ENCODE measurements around the gene AQP12A.
A peak's percentile ranks its signal among the peaks of the same experiment; 100 is the strongest.
"Not testable (repeated sequence)": the region's sequence is repeated elsewhere in the genome, so short reads cannot be mapped to it uniquely, and the experiment has no call there.

AQP12A gene, protein sequence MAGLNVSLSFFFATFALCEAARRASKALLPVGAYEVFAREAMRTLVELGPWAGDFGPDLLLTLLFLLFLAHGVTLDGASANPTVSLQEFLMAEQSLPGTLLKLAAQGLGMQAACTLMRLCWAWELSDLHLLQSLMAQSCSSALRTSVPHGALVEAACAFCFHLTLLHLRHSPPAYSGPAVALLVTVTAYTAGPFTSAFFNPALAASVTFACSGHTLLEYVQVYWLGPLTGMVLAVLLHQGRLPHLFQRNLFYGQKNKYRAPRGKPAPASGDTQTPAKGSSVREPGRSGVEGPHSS

DNA sequence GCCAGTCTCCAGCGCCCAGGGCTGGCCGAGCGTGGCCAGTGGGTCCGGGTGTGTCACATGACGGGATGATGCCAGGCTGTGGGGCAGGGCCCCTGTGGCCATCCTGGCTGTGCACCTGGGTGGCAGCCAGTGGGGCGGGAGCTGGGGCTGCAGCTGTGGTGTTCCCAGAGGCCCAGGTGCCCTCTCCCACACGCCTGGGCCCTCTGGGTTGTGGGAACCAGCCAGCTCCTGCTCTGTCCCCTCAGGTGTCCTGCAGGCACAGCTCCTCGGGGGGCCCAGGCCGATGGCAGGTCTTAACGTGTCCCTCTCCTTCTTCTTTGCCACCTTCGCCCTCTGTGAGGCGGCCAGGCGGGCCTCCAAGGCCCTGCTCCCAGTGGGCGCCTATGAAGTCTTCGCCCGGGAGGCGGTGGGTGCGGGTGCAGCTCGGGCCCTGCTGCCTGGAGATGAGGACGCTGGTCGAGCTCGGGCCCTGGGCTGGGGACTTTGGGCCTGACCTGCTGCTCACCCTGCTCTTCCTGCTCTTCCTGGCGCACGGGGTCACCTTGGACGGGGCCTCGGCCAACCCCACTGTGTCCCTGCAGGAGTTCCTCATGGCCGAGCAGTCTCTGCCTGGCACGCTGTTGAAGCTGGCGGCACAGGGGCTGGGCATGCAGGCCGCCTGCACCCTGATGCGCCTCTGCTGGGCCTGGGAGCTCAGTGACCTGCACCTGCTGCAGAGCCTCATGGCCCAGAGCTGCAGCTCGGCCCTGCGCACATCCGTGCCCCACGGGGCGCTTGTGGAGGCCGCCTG is at the start of gene AQP12A:
Gene AQP12A, plus strand, starts transcription at position 236 of the 790 bp plus-strand sequence. Its CDS starts 48 bp downstream, at position 284.
- not testable (repeated sequence) for DNase-seq (ENCODE audit: low spot score)

- peak; percentile 43 for DNase-seq (ENCODE audit: low spot score)
Measured at GRCh38 chr2:240642061-240642805, 49.4 kb upstream of the AQP12A start.

DNA sequence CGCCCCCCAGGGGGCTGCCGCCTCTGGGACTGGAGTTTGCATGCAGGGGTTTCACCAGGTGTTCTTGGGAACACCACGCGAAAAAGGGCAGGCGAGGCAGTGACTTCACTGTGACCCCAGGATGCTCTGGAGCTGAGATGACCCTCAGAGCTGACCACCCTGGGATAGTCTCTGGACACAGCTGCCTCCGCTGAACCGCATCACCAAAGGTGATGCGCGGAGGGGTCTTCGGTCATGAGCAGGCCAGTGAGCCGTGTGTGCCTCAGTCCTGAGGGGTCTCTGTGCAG is 48.9 kb upstream of the AQP12A start:
- no peak for DNase-seq (ENCODE audit: low spot score)

DNA sequence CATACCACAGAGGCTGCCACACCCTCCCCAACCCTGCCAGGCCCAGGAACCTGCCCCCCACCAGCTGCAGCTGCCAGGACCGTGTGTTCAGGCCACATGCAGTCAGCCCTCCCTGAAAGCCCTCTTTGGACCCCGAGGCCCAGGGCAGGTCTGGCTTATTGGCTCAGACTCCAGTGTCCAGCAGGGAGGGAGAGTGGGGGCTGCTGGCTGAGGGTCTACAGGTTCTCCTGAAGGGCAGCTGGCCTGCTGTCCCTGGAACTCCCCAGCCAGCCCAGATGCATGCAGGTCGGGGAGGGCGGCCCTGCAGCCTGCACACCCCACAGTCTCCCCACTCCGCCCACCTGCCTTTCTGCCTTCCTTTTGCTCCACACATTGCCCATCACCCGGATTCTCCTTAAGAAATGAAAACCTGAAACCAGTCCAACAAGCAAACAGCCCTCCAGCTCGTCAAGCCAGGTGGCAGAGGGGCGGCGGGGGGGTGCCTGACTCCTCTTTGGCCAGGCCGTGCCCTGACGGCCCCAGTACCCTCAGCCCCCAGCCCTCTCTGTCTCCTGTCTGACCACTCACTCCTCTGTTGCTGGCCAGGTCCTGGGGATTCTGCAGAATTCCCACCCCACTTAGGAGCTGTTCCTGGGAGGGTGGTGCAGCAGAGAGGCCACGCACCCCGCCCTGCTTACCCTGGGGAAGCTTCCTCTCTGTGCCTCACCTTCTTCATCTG is 48.4 kb upstream of the AQP12A start:
- no peak for DNase-seq (ENCODE audit: low spot score)

GRCh38 chr2:240643811-240644150 is 47.9 kb upstream of the AQP12A start:
- DNase-seq (ENCODE audit: low spot score) = no peak

GRCh38 chr2:240644171-240644651 is 47.5 kb upstream of the AQP12A start:
- no peak for DNase-seq (ENCODE audit: low spot score)

DNA sequence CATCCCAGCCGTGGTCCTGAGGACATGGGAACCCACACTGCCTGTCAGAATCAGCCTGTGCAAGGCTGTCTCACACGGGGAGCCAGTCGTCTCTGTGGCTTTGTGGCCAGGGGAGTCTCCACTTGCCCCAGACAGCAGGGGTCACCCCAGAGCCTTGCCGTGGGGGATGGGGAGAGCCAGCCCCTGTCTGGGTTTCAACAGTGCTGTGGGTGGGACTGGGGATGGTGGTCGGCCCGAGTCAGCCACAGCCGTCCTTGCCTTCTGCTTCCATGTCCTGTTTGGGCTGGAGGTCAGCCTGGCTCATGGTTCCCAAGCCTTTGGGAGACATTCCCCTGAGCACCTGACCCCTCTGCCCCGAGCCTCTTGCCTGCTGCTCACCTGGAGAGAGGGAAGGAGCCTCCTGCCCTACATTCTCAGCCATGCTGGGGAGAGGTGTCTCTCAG is 46.8 kb upstream of the AQP12A start:
- peak; percentile 31 for DNase-seq (ENCODE audit: low spot score)

GRCh38 chr2:240645346-240645745 is 46.3 kb upstream of the AQP12A start:
- DNase-seq (ENCODE audit: low spot score) = no peak

- no peak for DNase-seq (ENCODE audit: low spot score)
Measured at GRCh38 chr2:240645801-240646175, 45.9 kb upstream of the AQP12A start.

DNA sequence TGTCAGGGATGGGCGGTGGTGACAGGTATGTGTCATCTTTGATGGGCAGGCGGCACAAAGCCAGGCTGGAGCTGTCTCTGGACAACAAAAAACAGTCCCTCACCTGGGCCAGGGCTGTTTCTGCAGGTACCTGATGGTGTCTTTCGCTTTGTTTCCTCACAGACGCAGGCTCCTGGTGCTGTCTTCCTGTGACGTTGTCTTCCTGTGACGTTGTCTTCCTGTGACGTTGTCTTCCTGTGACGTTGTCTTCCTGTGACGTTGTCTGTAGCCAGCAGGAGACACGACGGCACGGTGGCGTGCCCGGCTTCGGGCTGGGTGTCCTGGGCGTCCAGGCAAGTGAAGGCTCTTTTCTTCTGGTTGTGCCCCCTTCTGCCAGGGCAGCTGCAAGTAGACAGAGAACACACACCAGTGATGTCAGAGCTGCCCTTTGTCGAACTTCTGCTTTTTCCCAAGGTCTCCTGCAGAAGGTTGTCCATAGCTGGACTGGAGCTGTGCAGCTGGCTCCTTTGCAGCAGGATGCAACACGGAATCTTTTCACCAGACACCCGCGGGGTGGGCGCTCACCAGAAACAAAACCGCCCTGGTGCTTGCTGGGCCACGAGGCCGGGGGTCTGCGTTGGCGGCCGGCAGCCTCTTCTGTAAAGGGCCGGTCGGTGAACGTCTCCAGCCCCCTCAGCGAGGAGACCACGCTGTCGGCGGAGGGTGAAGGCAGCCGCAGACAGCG is 45.3 kb upstream of the AQP12A start:
- DNase-seq (ENCODE audit: low spot score) = no peak

- no peak for DNase-seq (ENCODE audit: low spot score)
Measured at GRCh38 chr2:240646900-240647502, 44.7 kb upstream of the AQP12A start.

DNA sequence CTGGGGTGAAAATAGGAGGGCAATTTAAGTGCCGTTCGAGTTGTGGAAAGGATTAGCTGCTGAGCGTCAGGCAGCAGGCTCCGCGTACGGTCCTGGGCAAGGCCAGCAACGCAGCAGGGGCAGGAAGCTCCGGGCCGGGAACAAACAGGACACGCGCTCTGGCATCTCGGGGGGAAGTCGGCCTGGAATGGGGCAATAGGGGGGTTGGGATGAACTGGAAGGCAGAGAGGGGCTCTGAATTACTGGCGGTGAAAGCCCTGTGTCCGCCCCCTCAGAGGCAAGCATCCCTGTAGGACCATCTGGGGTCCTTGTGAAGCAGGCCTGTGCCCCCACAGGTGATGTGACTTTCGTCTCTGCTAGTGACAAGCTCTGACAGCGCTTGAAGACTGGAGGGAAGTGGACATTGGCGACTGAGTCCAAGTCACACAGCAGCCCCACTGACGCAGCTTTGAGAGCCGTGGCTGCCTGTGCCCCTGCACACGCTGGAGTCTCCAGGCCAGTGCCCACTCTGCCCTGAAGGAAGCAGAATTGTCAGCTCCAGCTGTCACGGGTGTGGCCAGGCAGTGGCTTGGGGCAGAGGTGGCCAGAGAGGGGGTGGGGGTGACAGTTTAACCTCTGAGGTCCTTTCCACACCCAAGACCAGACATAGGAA is 44.0 kb upstream of the AQP12A start:
- DNase-seq (ENCODE audit: low spot score) = no peak

GRCh38 chr2:240648155-240648649 is 43.5 kb upstream of the AQP12A start:
- no peak for DNase-seq (ENCODE audit: low spot score)

GRCh38 chr2:240648650-240649275 is 42.9 kb upstream of the AQP12A start:
- peak; percentile 40 for DNase-seq (ENCODE audit: low spot score)

- DNase-seq (ENCODE audit: low spot score) = no peak
Measured at GRCh38 chr2:240649331-240649730, 42.3 kb upstream of the AQP12A start.

DNA sequence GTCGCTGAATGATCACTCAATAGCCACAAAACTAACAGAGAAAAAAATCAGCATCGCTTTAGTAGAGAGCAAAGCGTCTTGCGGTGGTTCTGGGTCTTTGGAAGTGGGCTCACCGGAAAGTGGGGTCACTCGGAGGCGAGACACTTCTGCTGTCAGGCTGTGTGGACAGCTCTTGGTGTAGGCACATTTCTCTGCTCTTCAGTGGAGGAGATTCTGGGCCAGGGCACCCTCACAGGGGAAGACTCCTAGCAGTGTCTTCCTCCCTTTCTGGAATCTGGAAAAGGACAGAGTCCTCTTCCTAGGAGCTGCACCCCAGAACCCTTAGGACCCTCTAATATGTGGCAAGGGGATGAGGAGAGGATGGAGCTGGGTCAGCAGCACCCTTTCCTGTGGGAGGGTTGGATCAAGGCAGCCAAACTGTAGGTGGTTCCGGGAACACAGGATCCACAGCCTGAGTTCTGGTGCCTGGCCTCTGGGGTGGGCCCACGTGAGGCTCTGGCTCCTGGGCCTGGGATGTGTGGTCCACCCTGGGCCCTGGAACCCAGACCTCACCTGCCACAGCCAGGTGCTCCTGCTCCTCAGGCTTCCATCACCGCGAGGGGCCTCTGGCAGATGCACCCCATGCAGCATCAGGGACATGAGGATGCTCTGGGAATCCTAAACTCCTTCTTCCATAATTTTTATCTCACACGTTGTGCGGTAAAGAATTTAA is 41.3 kb upstream of the AQP12A start:
- DNase-seq (ENCODE audit: low spot score) = no peak

DNA sequence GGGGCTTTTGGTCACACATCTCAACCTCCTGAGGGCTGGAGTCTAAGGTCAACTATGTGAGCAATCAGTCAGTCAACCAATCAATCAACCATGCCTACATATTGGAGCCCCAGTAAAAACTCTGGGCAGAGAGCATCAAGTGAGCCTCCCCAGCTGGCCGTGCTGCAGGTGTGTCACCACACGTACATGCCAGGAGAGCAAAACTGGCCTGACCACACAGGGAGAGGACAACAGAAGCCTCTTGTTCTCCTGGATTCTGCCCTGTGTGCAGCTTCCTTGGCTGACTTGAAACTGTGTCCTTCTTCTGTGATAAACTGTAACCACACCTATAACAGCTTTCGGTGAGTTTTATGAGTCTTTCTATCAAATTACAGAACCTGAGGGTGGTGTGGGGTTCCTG is 40.5 kb upstream of the AQP12A start:
- DNase-seq (ENCODE audit: low spot score) = no peak

GRCh38 chr2:240655931-240656886 is 35.5 kb upstream of the AQP12A start:
- DNase-seq (ENCODE audit: low spot score) = peak; percentile 15
